Measurements from ENCODE around the gene FOSB. TPM values are rescaled to one million over a fixed set of nuclear protein-coding genes. Genes with fewer than 3 reads are reported as not detected.

The FOSB gene
- total and polyA plus RNA-seq, 9 of the 15 experiments (the other 6 are each of a cell fraction or from before 2014, with no cell fraction given), result 0.11 to 2.7 (median 0.73) TPM

DNA sequence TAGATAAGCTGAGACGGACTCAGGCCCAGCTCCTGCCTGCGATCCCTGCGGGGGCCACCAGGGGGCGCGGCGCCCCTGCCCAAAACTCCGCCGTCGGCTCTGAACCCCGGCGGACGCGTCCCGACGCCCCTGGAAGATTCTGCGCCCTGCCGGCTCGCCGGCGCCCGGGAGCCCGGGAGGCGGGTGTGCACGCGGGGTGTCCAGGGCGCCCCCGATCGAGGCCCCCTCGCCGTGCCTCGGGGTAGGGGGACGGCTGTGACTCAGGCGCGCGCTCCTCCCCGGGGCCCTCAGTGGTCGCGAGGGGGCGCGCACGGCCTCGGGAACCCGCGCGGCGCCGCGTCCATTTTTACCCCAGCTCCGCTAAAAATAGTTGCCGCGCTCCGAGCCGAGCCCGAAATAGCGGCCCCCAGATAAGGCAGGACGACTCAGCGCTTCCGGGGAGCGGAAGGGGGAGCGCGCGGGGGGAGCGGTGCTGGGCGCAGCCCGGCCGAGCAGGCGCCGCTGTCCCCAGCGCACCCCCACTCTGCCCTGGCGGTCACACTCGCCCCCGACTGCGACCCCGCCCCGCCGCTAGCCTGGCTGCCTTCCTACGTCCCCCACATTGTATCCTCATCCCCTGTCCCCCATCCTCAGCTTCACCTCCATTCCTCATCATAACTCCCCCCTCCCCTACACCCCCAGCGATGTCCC is 28.1 kb upstream of the FOSB start (continued):
- TF ChIP-seq, protein P1, sequence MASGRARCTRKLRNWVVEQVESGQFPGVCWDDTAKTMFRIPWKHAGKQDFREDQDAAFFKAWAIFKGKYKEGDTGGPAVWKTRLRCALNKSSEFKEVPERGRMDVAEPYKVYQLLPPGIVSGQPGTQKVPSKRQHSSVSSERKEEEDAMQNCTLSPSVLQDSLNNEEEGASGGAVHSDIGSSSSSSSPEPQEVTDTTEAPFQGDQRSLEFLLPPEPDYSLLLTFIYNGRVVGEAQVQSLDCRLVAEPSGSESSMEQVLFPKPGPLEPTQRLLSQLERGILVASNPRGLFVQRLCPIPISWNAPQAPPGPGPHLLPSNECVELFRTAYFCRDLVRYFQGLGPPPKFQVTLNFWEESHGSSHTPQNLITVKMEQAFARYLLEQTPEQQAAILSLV (tag; IDR thresholded peaks at IDR 0.05), result no peak
- TF ChIP-seq NR2C2 (CRISPR knock-in tag; IDR thresholded peaks at IDR 0.05), result peak; percentile 25; the same call in 1 of the 2 replicates
- TF ChIP-seq NR2C2 (tag; IDR thresholded peaks at IDR 0.05), result peak; percentile 73
- TF ChIP-seq, protein P2, sequence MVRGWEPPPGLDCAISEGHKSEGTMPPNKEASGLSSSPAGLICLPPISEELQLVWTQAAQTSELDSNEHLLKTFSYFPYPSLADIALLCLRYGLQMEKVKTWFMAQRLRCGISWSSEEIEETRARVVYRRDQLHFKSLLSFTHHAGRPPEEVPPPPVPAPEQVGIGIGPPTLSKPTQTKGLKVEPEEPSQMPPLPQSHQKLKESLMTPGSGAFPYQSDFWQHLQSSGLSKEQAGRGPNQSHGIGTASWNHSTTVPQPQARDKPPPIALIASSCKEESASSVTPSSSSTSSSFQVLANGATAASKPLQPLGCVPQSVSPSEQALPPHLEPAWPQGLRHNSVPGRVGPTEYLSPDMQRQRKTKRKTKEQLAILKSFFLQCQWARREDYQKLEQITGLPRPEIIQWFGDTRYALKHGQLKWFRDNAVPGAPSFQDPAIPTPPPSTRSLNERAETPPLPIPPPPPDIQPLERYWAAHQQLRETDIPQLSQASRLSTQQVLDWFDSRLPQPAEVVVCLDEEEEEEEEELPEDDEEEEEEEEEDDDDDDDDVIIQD (CRISPR knock-in tag; IDR thresholded peaks at IDR 0.05), result peak; percentile 11; the same call in 1 of the 2 replicates
- TF ChIP-seq HSF4 (CRISPR knock-in tag; IDR thresholded peaks at IDR 0.05; ENCODE audit: borderline replicate concordance), result no peak
- peak; percentile 50 for TF ChIP-seq CBFA2T3 (IDR thresholded peaks at IDR 0.05)
- peak; percentile 93 for TF ChIP-seq MTA3 (IDR thresholded peaks at IDR 0.05; ENCODE audit: borderline replicate concordance)
- TF ChIP-seq MYC (IDR thresholded peaks at IDR 0.05; ENCODE audit: low read depth, low read length), result peak; percentile 56
- TF ChIP-seq MYC (CRISPR knock-in tag; IDR thresholded peaks at IDR 0.05; ENCODE audit: borderline replicate concordance, low read depth), result no peak
- no peak for TF ChIP-seq ZSCAN32 (CRISPR knock-in tag; IDR thresholded peaks at IDR 0.05)
- TF ChIP-seq, protein P3, sequence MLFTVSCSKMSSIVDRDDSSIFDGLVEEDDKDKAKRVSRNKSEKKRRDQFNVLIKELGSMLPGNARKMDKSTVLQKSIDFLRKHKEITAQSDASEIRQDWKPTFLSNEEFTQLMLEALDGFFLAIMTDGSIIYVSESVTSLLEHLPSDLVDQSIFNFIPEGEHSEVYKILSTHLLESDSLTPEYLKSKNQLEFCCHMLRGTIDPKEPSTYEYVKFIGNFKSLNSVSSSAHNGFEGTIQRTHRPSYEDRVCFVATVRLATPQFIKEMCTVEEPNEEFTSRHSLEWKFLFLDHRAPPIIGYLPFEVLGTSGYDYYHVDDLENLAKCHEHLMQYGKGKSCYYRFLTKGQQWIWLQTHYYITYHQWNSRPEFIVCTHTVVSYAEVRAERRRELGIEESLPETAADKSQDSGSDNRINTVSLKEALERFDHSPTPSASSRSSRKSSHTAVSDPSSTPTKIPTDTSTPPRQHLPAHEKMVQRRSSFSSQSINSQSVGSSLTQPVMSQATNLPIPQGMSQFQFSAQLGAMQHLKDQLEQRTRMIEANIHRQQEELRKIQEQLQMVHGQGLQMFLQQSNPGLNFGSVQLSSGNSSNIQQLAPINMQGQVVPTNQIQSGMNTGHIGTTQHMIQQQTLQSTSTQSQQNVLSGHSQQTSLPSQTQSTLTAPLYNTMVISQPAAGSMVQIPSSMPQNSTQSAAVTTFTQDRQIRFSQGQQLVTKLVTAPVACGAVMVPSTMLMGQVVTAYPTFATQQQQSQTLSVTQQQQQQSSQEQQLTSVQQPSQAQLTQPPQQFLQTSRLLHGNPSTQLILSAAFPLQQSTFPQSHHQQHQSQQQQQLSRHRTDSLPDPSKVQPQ (CRISPR knock-in tag; IDR thresholded peaks at IDR 0.05; ENCODE audit: borderline replicate concordance), result no peak
- TF ChIP-seq ARID2 (IDR thresholded peaks at IDR 0.05), result peak; percentile 49; the same call in 1 of the 2 replicates
- peak; percentile 48; the same call in 1 of the 2 replicates for TF ChIP-seq POLR2A (conservative IDR thresholded peaks at IDR 0.05)
- peak; percentile 83 to 85 for TF ChIP-seq NRF1 (conservative IDR thresholded peaks at IDR 0.05 in 1 of 2, IDR thresholded peaks at IDR 0.05 in 1 of 2)
- peak; percentile 97 for TF ChIP-seq GATAD2B (IDR thresholded peaks at IDR 0.05; ENCODE audit: borderline replicate concordance)
